GM21367 (cell line): Measurements from ENCODE around the gene LRIG1.

Experiments used
- ATAC-seq: cut with Tn5 transposase; IDR thresholded peaks from one replicate; pipeline ENCODE4 v1.9.1; 2021; ENCODE audit not compliant: unreplicated experiment

Gene LRIG1

GRCh38 chr3:66362541-66362941 is 138.3 kb downstream of the LRIG1 start:
- ATAC-seq, result no peak

DNA sequence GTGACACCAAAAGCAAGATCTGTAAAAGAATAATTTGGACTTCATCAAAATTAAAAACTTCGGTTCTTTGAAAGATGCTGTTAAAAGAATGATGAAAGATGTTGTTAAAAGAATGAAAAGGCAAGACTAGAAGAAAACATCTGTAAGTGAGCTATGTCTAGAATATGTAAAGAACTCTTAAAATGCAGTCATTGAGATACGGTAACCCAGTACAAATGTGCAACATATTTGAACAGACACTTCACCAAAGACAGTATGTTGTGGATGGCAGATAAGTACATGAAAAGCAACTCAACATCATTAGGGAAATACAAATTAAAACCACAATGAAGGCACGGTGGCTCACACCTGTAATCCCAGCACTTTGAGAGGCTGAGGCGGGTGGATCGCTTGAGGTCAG is 139.5 kb downstream of the LRIG1 start:
- ATAC-seq, result no peak

DNA sequence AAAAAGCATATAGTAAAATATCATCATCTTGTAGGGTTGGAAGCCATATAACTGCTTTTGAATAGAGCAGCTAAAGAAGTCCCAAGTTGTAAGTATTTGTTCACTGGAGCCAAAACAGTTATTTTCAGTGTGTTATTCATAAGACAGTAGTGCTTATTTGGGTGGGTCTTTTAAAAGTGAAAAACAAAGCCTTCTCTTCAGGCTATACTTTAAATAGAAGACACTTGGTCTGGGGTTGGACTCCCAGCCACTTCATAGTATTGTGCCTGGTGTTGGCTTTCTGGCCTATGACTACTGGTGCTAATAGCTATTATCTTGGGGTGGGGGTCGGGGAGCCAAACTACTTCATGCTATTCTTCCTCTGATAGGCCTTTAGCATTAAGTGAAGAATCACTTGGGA is 144.8 kb downstream of the LRIG1 start:
- ATAC-seq, result no peak

DNA sequence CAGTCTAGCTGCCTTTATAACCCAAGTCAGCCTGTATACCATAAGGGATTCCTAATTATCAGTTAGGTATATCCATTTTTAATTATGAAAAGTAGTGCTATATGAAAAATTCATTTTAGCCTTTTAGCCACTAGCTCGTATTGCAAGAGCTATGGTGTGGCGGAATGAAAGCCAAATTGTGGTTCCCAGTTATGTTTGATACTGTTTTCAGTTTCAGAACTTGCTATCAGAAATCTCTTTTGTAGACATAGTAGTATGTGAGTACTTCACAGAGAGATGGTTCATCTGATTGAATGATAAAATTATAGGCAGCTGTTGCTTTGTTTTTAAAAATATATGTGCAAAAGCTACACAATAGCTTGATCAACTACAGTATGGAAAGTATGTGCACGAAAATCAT is 145.4 kb downstream of the LRIG1 start:
- ATAC-seq, result no peak

DNA sequence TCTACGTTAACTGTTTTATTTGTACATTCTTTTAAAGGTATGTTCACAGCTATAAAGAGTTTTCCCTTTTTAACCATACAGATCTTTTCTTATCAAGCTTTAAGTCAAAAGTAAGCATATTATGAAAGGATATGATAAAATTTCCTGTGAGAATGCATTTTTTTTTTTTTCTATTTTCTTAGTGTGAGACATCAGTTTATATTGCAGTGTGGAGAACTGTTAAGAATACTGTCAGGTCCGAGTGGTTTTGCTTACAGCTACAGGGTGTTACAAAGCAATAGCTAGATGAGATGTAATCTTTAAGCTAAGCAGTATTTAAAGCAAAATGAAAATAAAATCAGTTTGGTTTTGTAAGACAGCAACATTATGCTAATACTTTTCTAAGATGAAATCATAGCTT is 146.8 kb downstream of the LRIG1 start:
- no peak for ATAC-seq

- no peak for ATAC-seq
These were observed 147.3 kb downstream of the LRIG1 start for GRCh38 chr3:66353530-66353929.

DNA sequence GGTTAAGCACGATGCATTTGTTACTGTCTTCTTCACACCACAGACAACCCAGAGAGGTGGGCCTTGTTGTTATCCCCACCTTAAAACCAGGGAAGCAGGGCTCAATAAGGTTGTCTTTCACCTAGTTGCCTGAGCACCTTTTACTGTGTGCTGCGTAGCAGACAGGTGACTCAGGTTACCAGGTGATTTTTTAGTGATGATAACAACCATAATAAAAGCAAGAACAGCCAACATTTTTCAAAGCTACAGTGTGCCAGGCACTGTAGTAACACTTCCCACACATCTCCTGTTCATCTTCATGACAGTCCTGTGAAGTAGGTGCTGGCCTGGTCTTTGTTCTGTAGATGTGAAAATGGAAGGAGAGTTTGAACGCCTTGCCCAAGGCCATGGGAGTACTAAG is 147.8 kb downstream of the LRIG1 start:
- ATAC-seq, result no peak

- ATAC-seq, result no peak
These were observed 150.2 kb downstream of the LRIG1 start for GRCh38 chr3:66350601-66351000.

- ATAC-seq, result no peak
These were observed 152.1 kb downstream of the LRIG1 start for GRCh38 chr3:66348704-66349103.

GRCh38 chr3:66344848-66345578 is 155.8 kb downstream of the LRIG1 start:
- no peak for ATAC-seq

DNA sequence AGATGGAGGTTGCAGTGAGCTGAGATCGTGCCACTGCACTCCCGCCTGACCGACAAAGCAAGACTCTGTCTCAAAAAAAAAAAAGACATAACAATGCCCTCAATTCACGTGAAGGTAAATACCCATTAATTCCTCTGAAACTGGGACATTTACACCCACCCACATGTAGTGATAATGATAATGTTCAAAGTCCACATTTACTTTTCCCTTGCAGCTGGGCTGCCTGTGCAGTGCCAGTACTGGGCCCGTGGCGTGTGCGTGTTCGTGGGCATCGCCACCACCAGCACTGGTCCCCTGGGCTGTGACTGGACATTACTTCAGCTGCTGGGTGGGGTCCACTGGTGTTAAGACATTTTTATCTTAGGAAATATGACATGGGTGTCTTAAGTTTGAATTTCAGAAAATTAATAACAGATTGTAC is 156.4 kb downstream of the LRIG1 start:
- no peak for ATAC-seq

DNA sequence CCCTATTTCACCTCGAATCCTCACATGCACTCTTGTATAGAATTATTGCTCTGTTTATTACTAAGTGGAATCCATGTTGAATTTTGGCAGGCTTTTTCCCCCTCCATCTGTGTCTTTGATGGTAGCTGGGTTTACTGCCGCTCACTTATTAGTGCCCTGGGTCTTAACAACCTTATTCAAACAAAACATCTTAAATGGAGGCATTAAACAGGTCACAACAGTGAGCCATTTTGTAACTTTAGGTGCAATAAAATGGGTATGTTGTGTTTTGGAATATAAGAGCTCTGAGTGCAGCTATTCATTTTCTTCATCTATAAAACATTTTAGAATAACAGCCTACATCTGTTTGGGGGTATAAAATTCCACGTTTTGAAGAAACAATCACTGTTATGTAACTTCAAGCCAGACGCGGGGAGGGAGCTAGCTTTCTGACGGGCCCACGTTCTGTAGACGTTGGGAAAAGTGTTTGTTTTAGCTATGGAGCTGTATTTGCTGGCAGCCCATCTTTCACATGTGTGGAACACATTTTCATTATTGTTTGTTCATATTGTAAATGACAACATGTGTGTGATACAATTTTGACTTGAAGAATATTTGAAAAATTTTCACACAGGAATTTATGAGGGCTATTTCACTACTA is 158.0 kb downstream of the LRIG1 start:
- ATAC-seq, result no peak

GRCh38 chr3:66338927-66339326 is 161.9 kb downstream of the LRIG1 start:
- ATAC-seq, result no peak

DNA sequence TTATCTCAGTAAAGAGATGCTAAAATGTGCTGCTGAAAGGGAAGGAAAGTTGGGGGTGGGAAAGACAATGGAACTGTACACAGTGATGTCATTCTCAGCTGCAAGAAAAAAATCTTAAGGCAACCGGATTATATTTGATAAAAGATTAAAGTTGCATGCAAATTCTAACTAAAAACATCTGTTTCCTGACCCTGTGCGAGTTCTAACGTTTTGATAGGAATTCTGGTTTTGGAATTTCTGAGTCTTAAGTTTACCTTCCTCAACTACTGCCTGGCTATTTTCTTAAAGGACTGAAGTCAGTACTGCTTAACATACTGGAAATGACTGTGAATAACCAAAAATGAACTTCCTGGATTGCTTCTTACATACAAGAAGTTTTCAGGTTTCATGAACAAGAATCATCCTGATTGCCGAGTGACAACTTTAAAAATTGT is 164.5 kb downstream of the LRIG1 start:
- ATAC-seq, result no peak

DNA sequence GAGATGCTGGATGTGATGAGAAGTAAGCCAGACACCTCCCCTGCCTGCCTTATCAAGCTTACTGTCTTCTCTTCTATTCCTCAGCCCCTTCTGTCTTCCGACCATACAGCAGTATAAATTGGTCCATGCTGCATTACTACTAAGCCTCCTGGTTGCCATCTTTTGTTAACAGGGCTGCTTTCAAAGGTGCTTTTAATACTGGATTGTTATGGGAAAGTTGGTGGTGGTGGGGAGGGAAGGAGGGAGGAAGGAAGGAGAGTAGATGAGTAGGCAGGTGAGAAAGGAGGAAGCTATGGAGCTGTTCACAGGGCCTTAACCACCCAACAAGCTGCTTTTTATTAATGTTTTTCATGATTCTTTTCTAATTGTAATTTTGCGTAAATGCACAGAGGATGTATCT is 165.2 kb downstream of the LRIG1 start:
- no peak for ATAC-seq
